ENCODE data around the gene C2orf92.
"Not testable (repeated sequence)": the region's sequence is repeated elsewhere in the genome, so short reads cannot be mapped to it uniquely, and the experiment has no call there.

Gene C2orf92

GRCh38 chr2:97669448-97669847 is at the start of gene C2orf92:
Gene C2orf92, plus strand, starts transcription at chr2:97669713. Its CDS starts 76 bp downstream, at chr2:97669789.
- Histone ChIP-seq H3K4me3 (no peak within 1 kb of the TSS), H3K9me3 (replicated peaks in 1 of 11) (no peaks in the 10 kb centered on the region), H3K27me3 (no peaks in the 10 kb centered on the region), H4K20me1 (no peaks in the 10 kb centered on the region), H3K9ac (no peak within 1 kb of the TSS), H3K4me2 (peak within 1 kb of the TSS in 3 of 11 experiments; percentile 19 to 28 (median 26); a peak in 5 of 22 replicates), H3K27ac (no peak within 1 kb of the TSS), H3K4me1 (peaks cover 9 to 20% (median 16%) of the 10 kb centered on the region in 10 experiments), H3K36me3 (no peaks in the 10 kb centered on the region)
- TF ChIP-seq Cebpa-rat (IDR thresholded peaks at IDR 0.05): no peak

DNA sequence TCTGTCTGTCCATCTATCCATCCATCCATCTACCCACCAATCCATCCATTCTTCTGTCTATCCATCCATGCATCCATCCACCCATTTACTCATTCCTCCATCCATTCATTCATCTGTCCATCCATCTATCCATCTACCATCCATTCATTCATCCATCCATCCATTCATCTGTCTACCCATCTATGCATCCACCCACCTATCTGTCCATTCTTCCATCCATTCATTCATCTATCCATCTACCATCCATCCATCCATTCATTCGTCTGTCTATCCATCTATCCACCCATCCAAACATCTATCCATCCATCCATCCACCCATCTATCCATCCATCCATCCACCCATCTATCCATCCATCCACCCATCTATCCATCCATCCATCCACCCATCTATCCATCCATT is 49.0 kb upstream of the C2orf92 start:
- H3K27me3 ChIP-seq; H4K20me1 ChIP-seq; H3K9me3 ChIP-seq (replicated peaks in 1 of 11); H3K4me2 ChIP-seq; H3K9ac ChIP-seq; H3K27ac ChIP-seq; H3K4me3 ChIP-seq; H3K36me3 ChIP-seq: not testable (repeated sequence)
- peaks cover 6 to 22% (median 11%) of the 10 kb centered on the region in 10 experiments; a peak in 19 of 20 replicates for H3K4me1 ChIP-seq

GRCh38 chr2:97622976-97623375 is 46.5 kb upstream of the C2orf92 start:
- H3K9ac ChIP-seq; H3K9me3 ChIP-seq (replicated peaks in 1 of 11); H3K4me3 ChIP-seq; H3K36me3 ChIP-seq; H3K27me3 ChIP-seq; H4K20me1 ChIP-seq; H3K27ac ChIP-seq: not testable (repeated sequence)
- Histone ChIP-seq H3K4me2 (peak overlapping the region in 8 of 11 experiments; percentile 5 to 43 (median 30); a peak in 12 of 22 replicates), H3K4me1 (peaks cover 6 to 31% (median 13%) of the 10 kb centered on the region in 10 experiments; a peak in 19 of 20 replicates)

- not testable (repeated sequence) for H3K27me3 ChIP-seq; H3K36me3 ChIP-seq; H3K27ac ChIP-seq; H3K9me3 ChIP-seq (replicated peaks in 1 of 11); H3K4me3 ChIP-seq; H4K20me1 ChIP-seq; H3K9ac ChIP-seq
- Histone ChIP-seq H3K4me2 (peak overlapping the region in 5 of 11 experiments; percentile 24 to 55 (median 36); a peak in 11 of 22 replicates), H3K4me1 (peaks cover 6 to 16% (median 8%) of the 10 kb centered on the region in 10 experiments; a peak in 19 of 20 replicates)
Observed at GRCh38 chr2:97625354-97626048, 44.0 kb upstream of the C2orf92 start.

DNA sequence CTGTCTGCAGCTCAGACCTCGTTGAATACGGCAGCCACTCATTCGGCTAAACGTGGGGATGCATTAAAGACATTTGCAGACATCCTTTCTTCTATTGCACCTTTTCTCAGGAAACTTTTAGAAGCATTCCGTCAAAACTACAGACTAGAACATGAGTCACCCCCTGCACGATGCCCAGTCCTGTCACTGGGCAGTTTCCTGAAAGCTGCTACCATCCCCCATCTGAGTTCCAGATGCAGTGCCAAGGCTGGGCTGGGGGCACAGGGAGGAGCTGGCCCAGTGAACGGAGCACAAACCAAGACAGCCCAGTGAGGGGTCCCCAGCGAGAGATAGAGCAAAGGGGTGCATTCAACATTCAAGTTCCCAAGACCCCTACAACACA is 43.5 kb upstream of the C2orf92 start:
- H4K20me1 ChIP-seq; H3K36me3 ChIP-seq; H3K9me3 ChIP-seq (replicated peaks in 1 of 11); H3K27ac ChIP-seq; H3K27me3 ChIP-seq; H3K9ac ChIP-seq; H3K4me3 ChIP-seq: not testable (repeated sequence)
- peaks cover 6 to 16% (median 8%) of the 10 kb centered on the region in 10 experiments; a peak in 19 of 20 replicates for H3K4me1 ChIP-seq
- H3K4me2 ChIP-seq: peak overlapping the region in 5 of 11 experiments; percentile 24 to 55 (median 36); a peak in 11 of 22 replicates

DNA sequence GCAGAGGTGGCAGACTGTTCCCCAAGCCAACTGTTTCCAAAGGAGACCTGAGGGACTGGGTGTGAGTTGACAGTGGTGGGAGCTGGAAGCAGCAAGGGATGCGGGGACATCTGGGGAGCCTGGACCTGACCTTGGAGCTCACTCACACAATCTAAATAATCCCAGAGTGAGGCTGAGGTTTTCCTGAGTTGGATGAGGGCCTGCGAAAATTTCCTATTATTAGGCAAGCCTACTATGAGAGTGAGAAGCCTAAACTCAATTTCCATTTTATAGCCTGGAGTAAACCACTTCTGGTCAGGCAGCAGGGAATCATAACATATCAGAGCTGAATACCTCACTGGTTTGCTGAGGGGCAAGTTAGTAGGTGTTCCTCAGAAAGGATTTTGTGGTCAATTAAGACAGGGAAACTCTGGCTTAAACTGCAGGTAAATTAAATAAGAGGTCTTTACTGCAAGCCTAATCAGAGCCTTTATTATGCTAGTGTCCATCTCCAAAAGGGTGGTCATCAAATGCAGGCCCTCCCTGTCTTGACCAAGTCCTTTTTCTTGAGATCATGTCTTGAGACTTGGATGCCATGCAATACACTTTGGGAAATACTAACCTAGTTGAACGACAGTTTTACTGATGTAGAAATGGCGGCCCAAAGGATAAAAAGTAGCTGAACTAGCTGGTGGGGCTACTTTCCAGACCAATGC is 25.3 kb upstream of the C2orf92 start:
- Histone ChIP-seq H3K4me1 (peaks cover 21 to 34% (median 29%) of the 10 kb centered on the region in 10 experiments), H3K27ac (peak overlapping the region in 1 of 11 experiments; percentile 93; a peak in 3 of 22 replicates), H3K4me2 (peak overlapping the region; percentile 83 to 95 (median 93); a peak in 16 of 22 replicates), H3K9ac (no peak overlapping the region), H3K4me3 (peak overlapping the region in 1 of 10 experiments; percentile 89; a peak in 2 of 20 replicates), H3K36me3 (peaks cover 20 to 25% (median 23%) of the 10 kb centered on the region in 11 experiments), H3K9me3 (replicated peaks in 1 of 11) (no peaks in the 10 kb centered on the region), H3K27me3 (no peaks in the 10 kb centered on the region), H4K20me1 (peaks cover 0 to 12% (median 0%) of the 10 kb centered on the region in 11 experiments; a peak in 2 of 22 replicates)
- TF ChIP-seq Cebpa-rat (IDR thresholded peaks at IDR 0.05): no peak

DNA sequence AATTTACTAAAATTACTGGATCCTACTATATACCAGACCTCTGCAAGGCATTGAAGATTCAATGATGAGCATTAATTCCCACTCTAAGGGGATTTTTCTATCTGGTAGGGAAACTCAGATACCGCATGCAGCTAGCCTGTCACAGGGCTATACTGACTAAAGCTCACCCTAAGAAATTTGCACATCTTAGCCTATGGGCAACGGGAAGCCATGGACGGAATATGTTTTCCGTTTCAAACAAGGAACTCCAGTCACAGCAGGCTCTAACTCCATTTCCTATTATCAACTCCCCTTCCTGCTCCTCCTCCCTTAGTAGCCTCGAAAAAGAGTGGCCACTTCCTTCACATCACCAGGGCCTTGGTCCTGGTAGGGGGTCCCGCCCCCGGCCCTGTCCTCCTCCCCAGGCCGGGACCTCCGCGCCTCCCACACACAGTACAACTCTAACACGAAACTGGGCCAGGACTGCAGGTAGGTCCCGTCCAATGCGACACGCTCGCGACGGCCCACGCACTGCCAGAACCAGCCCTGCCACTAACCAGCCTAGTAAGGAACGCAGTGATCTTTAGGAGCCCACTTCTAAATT is 24.3 kb upstream of the C2orf92 start:
- H3K27ac ChIP-seq: peak overlapping the region; percentile 73 to 99 (median 96)

DNA sequence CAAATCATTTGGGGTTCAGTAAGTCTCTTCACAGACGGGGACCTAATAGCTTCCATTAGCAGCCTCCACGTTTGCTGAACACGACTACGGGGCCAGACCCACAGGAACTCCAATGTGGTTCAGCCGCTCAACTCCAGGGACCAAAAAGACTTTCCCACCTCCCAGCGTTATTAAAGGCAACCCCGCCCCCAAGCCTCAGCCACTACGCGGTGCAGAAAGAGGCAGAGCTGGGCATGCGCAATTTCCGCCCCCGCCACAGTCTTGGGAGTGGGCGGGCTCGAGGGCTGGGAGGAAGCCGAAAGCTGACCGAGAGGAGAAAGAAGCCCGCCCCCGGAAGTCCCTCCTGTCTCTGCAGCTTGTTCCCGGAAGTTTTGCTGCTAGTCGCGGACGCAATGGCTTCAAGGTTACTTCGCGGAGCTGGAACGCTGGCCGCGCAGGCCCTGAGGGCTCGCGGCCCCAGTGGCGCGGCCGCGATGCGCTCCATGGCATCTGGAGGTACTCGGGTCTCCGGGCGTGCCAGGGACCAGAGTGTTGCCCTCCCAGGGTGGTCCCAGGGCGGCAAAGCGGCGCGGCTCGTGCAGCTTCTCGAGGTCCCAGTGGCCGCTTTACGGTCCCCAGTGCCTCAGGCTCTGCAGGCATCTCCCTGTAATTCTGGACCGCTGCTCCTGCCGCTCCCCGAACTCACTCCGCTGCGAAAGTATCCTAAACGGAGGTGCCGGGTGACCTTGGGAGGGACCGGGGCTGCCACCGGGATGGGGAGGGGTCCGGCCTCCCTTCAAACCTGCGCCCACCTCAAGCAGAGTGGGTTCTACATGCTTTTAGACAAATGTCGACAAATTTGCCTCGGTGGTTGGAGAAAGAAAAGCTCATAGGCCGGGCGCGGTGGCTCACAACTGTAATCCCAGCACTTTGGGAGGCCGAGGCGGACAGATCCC is 23.6 kb upstream of the C2orf92 start, which contains the start of gene COX5B:
COX5B (plus strand) TSS at position 368 of the 935 bp plus-strand sequence; CDS start at position 393, 25 bp downstream.
- peaks cover 0 to 12% (median 0%) of the 10 kb centered on the region in 11 experiments; a peak in 2 of 22 replicates for H4K20me1 ChIP-seq
- peak within 1 kb of the TSS; percentile 89 to 99 (median 96) for H3K27ac ChIP-seq
- TF ChIP-seq Cebpa-rat (IDR thresholded peaks at IDR 0.05): no peak
- H3K27me3 ChIP-seq: no peaks in the 10 kb centered on the region
- H3K4me1 ChIP-seq: peaks cover 21 to 34% (median 29%) of the 10 kb centered on the region in 10 experiments
- no peaks in the 10 kb centered on the region for H3K9me3 ChIP-seq (replicated peaks in 1 of 11)
- peaks cover 33 to 43% (median 40%) of the 10 kb centered on the region in 11 experiments for H3K36me3 ChIP-seq
- H3K9ac ChIP-seq: peak within 1 kb of the TSS; percentile 94 to 99 (median 98)
- H3K4me3 ChIP-seq: peak within 1 kb of the TSS; percentile 89 to 100 (median 98)
- H3K4me2 ChIP-seq: peak within 1 kb of the TSS; percentile 84 to 95 (median 93)

More for the DNA sequence above, 24.3 kb upstream of the C2orf92 start:
- H3K36me3 ChIP-seq: peaks cover 31 to 35% (median 33%) of the 10 kb centered on the region in 11 experiments
- peak overlapping the region; percentile 83 to 95 (median 93) for H3K4me2 ChIP-seq
- peaks cover 0 to 12% (median 0%) of the 10 kb centered on the region in 11 experiments; a peak in 2 of 22 replicates for H4K20me1 ChIP-seq
- H3K27me3 ChIP-seq: no peaks in the 10 kb centered on the region
- TF ChIP-seq Cebpa-rat (IDR thresholded peaks at IDR 0.05): no peak
- H3K4me1 ChIP-seq: peaks cover 21 to 34% (median 29%) of the 10 kb centered on the region in 10 experiments
- H3K9me3 ChIP-seq (replicated peaks in 1 of 11): no peaks in the 10 kb centered on the region
- H3K9ac ChIP-seq: peak overlapping the region; percentile 94 to 99 (median 98)
- peak overlapping the region; percentile 89 to 100 (median 98) for H3K4me3 ChIP-seq

Data from BLaER1 treated with 17β-estradiol and CSF1 and Interleukin-3, amounts not matched to agents 10 nM and 100 nM (cell line).